ELF-1 (cell line): ENCODE data around the gene DDX10.

Experiments
- DNase-seq: peaks from one replicate; pipeline ENCODE4 v3.0.0-alpha.2; 2016; ENCODE audit warnings: low read depth, low spot score

Gene DDX10

GRCh38 chr11:108983636-108984420 lies 319.0 kb downstream of the DDX10 start:
- DNase-seq = no peak

DNA sequence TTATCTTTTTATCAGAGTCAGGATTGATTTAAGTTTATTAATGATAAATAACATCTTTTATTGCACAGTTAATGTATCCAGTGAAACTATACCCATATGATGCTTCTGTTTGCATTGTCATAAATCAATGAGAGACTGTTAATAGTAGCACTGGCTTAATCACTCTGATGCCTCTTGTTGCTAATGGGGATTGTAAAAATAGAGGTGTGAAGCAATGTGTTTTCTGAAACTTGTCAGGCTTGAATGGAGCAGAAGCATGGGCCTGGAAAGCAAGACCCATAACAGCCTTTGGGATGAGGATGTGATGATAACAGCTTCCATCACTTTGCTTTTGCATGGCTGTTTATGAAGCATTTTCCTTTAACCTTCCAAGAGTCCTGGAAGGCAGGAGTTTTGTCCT lies 319.7 kb downstream of the DDX10 start:
- DNase-seq = no peak

DNA sequence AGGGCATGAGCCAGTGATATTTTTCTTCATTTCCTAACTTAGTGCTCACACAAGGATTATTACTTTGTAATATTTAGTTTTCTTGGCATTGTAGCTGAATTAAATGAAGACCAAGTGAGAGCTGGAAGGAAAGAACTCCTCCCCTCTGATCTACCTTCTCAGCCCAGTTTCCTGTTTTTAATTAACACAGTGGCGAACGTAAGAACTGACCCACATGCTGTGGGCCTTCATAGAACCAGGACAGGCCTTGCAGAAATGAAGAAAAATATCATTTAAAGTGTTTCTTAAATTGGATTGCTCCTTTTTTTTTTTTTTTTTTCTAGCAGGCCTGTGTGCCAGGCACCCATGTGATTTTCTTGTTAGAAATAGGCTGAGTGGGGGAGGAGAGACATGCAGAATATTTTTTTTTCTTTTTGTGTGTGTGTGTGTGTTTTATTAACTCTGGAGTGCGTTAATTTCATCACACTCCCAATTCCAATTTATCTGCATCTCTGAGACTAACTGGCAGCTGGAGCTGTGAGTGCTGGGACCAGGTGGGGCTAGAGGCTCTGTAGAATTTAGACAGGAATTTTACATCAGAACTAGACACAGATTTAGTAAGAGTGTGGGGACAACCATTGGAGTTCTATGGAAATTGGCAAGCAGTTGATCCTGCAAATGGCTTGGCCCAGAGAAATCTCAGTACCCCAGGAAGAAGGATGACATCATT lies 320.5 kb downstream of the DDX10 start:
- DNase-seq = no peak

- DNase-seq = no peak
Observed at GRCh38 chr11:108985945-108986279, 321.0 kb downstream of the DDX10 start.
